ENCODE results near the gene GPR156. TPM values are rescaled to one million over a fixed set of nuclear protein-coding genes. Genes with fewer than 3 reads are reported as not detected.

Gene GPR156
- total RNA-seq, 2 donors from 2014 or later, result 1.1 to 1.2 TPM

GRCh38 chr3:120204338-120204737 lies 80.7 kb downstream of the GPR156 start:
- no peak overlapping the region for H3K4me3 Mint-ChIP-seq
- no peak for DNase-seq
- no peaks in the 10 kb centered on the region for H3K4me1 ChIP-seq (ENCODE audit: control insufficient read depth, insufficient read depth, low read length)
- WGBS, 2 experiments (ENCODE audit: insufficient coverage in 1 of 2, insufficient read length in 1 of 2), result 92 to 100% methylated on average over 2 to 5 of the region's 5 CpGs
- no peak overlapping the region for H3K27ac Mint-ChIP-seq
- H3K4me3 ChIP-seq (ENCODE audit: low read length), result no peak overlapping the region
- H3K9ac ChIP-seq (ENCODE audit: extremely low read depth, low read length, poor library complexity, severe bottlenecking), result no peak overlapping the region
- no peaks in the 10 kb centered on the region for H3K36me3 ChIP-seq (ENCODE audit: control insufficient read depth, insufficient read depth, low read length)
- H3K27me3 ChIP-seq (ENCODE audit: control insufficient read depth, insufficient read depth, low read length, poor library complexity, severe bottlenecking), result no peaks in the 10 kb centered on the region
- H3K9me3 Mint-ChIP-seq, result no peaks in the 10 kb centered on the region
- no peaks in the 10 kb centered on the region for H3K36me3 Mint-ChIP-seq (ENCODE audit: low read depth)
- H3K4me1 Mint-ChIP-seq, result peaks cover 4% of the 10 kb centered on the region
- TF ChIP-seq, protein P1, sequence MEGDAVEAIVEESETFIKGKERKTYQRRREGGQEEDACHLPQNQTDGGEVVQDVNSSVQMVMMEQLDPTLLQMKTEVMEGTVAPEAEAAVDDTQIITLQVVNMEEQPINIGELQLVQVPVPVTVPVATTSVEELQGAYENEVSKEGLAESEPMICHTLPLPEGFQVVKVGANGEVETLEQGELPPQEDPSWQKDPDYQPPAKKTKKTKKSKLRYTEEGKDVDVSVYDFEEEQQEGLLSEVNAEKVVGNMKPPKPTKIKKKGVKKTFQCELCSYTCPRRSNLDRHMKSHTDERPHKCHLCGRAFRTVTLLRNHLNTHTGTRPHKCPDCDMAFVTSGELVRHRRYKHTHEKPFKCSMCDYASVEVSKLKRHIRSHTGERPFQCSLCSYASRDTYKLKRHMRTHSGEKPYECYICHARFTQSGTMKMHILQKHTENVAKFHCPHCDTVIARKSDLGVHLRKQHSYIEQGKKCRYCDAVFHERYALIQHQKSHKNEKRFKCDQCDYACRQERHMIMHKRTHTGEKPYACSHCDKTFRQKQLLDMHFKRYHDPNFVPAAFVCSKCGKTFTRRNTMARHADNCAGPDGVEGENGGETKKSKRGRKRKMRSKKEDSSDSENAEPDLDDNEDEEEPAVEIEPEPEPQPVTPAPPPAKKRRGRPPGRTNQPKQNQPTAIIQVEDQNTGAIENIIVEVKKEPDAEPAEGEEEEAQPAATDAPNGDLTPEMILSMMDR (conservative IDR thresholded peaks at IDR 0.05), result no peak
- H3K27me3 Mint-ChIP-seq (ENCODE audit: insufficient read depth), result no peaks in the 10 kb centered on the region
- H3K9me3 ChIP-seq (ENCODE audit: control insufficient read depth, low read length), result no peaks in the 10 kb centered on the region
- no peak overlapping the region for H3K27ac ChIP-seq (ENCODE audit: low read depth, low read length)

GRCh38 chr3:120203621-120204020 lies 81.4 kb downstream of the GPR156 start:
- H3K27me3 Mint-ChIP-seq (ENCODE audit: insufficient read depth), result no peaks in the 10 kb centered on the region

GRCh38 chr3:120203016-120203415 lies 82.0 kb downstream of the GPR156 start:
- Mint-ChIP-seq H3K27me3 (ENCODE audit: insufficient read depth) (no peaks in the 10 kb centered on the region), H3K36me3 (ENCODE audit: low read depth) (no peaks in the 10 kb centered on the region), H3K9me3 (no peaks in the 10 kb centered on the region), H3K4me1 (no peaks in the 10 kb centered on the region), H3K27ac (no peak overlapping the region), H3K4me3 (no peak overlapping the region)
- 83 to 89% methylated on average over 1 to 2 of the region's 2 CpGs for WGBS, 2 experiments (ENCODE audit: insufficient coverage in 1 of 2, insufficient read length in 1 of 2)
- Histone ChIP-seq H3K9me3 (ENCODE audit: control insufficient read depth, low read length) (no peaks in the 10 kb centered on the region), H3K27ac (ENCODE audit: low read depth, low read length) (no peak overlapping the region), H3K4me1 (ENCODE audit: control insufficient read depth, insufficient read depth, low read length) (no peaks in the 10 kb centered on the region), H3K9ac (ENCODE audit: extremely low read depth, low read length, poor library complexity, severe bottlenecking) (no peak overlapping the region), H3K27me3 (ENCODE audit: control insufficient read depth, insufficient read depth, low read length, poor library complexity, severe bottlenecking) (no peaks in the 10 kb centered on the region), H3K4me3 (ENCODE audit: low read length) (no peak overlapping the region), H3K36me3 (ENCODE audit: control insufficient read depth, insufficient read depth, low read length) (no peaks in the 10 kb centered on the region)
- TF ChIP-seq, protein P1 (conservative IDR thresholded peaks at IDR 0.05), result no peak
- DNase-seq, result no peak

More at GRCh38 chr3:120203621-120204020, 81.4 kb downstream of the GPR156 start:
- no peak overlapping the region for H3K4me3 Mint-ChIP-seq
- H3K4me1 Mint-ChIP-seq, result no peaks in the 10 kb centered on the region
- no peak overlapping the region for H3K9ac ChIP-seq (ENCODE audit: extremely low read depth, low read length, poor library complexity, severe bottlenecking)
- H3K4me1 ChIP-seq (ENCODE audit: control insufficient read depth, insufficient read depth, low read length), result no peaks in the 10 kb centered on the region
- no peaks in the 10 kb centered on the region for H3K9me3 Mint-ChIP-seq
- H3K36me3 ChIP-seq (ENCODE audit: control insufficient read depth, insufficient read depth, low read length), result no peaks in the 10 kb centered on the region
- TF ChIP-seq, protein P1 (conservative IDR thresholded peaks at IDR 0.05), result no peak
- H3K9me3 ChIP-seq (ENCODE audit: control insufficient read depth, low read length), result no peaks in the 10 kb centered on the region
- no peaks in the 10 kb centered on the region for H3K36me3 Mint-ChIP-seq (ENCODE audit: low read depth)
- H3K27me3 ChIP-seq (ENCODE audit: control insufficient read depth, insufficient read depth, low read length, poor library complexity, severe bottlenecking), result no peaks in the 10 kb centered on the region
- no peak overlapping the region for H3K27ac Mint-ChIP-seq
- no peak for DNase-seq
- WGBS, 2 experiments (ENCODE audit: insufficient coverage in 1 of 2, insufficient read length in 1 of 2), result 91 to 95% methylated on average over 5 to 7 of the region's 7 CpGs
- H3K4me3 ChIP-seq (ENCODE audit: low read length), result no peak overlapping the region
- H3K27ac ChIP-seq (ENCODE audit: low read depth, low read length), result no peak overlapping the region

All from endodermal cell (in vitro differentiated cells).